Skeletal muscle satellite cell (primary cell): ENCODE results near the gene TTC28.

Experiments
- H3K27me3 ChIP-seq: 2 replicates; pipeline ENCODE4 v1.7.0; 2013; ENCODE audit warnings: low read length; ENCODE audit not compliant: control insufficient read depth, insufficient read depth
- H3K36me3 ChIP-seq: 2 replicates; pipeline ENCODE4 v1.7.0; 2013; ENCODE audit warnings: mild to moderate bottlenecking, control low read depth, low read length; ENCODE audit not compliant: insufficient read depth
- H3K4me1 ChIP-seq: 2 replicates; pipeline ENCODE4 v1.7.0; 2013; ENCODE audit warnings: low read length; ENCODE audit not compliant: control insufficient read depth, insufficient read depth
- H3K4me2 ChIP-seq: 2 replicates; pipeline ENCODE4 v1.7.0; 2013; ENCODE audit warnings: mild to moderate bottlenecking, low read length
- H3K4me3 ChIP-seq: 2 replicates; pipeline ENCODE4 v1.7.0; 2013; ENCODE audit warnings: low read length
- H3K9ac ChIP-seq: 2 replicates; pipeline ENCODE4 v1.7.0; 2013; ENCODE audit warnings: mild to moderate bottlenecking, low read depth, low read length, moderate library complexity
- H3K9me3 ChIP-seq: replicated peaks from 2 replicates; pipeline ENCODE4 v1.7.0; 2013; ENCODE audit warnings: mild to moderate bottlenecking, control low read depth, low read length

Gene TTC28

DNA sequence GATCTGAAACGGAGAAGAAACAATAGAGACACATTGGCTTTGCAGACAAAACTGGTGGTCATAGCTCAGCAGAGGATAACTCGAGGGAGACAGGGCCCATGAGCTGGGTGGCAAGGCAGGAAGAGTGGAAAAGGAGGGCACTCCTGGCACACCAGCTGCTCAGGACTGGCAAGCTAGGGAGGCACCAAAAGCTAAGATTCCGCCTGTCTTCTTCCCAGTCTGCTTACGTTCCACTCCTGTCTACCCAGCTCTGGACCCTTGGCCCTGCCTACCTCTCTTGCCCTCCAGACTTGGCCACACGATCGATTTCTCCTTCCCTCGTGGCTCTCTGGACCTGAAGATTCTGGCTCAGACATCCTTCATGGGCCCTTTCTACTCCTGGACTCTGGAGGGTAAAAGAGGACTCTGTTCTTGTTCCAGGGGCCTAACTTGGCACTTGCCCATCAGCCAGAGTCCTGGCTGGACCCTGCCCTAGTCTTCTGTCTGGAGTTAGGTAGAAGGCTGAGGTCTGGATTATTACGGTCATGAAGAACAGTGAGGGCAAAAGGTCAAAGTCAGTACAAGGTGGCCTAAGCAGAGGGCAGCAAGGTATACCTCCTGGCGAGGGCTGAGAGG lies 645.4 kb downstream of the TTC28 start:
- peaks cover 17% of the 10 kb centered on the region for H3K4me1 ChIP-seq
- H3K9me3 ChIP-seq = no peaks in the 10 kb centered on the region
- no peak overlapping the region for H3K9ac ChIP-seq
- no peak overlapping the region for H3K4me3 ChIP-seq
- no peak overlapping the region for H3K4me2 ChIP-seq
- H3K36me3 ChIP-seq = no peaks in the 10 kb centered on the region
- no peaks in the 10 kb centered on the region for H3K27me3 ChIP-seq

- Histone ChIP-seq H3K9me3 (no peaks in the 10 kb centered on the region), H3K4me3 (no peak overlapping the region), H3K36me3 (no peaks in the 10 kb centered on the region), H3K27me3 (no peaks in the 10 kb centered on the region), H3K4me2 (no peak overlapping the region), H3K9ac (no peak overlapping the region), H3K4me1 (peaks cover 23% of the 10 kb centered on the region)
Measured at GRCh38 chr22:28032861-28033260, 646.8 kb downstream of the TTC28 start.

DNA sequence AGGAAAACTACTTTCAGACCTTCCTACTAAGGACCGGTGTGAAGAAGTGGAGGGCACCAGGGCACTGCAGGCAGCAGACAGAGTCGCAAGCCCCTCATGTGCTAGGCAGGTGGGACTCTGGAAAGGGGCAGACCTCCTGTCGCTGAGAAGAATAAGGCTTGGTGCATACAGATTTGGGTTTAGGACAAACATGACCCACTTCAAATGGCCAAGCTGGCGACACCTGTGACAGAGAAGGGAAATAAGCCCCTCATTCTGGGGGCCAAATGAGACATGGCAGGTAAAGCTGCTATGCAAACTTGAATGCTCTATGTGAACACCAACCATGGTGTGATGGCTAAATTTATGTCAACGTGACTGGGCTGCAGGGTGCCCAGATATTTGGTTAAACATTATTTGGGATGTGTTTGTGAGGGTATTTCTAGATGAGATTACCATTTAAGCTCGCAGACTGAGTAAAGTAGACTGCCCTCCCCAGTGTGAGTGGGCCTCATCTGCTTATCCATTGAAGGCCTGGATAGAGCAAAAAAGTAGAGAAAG lies 648.2 kb downstream of the TTC28 start:
- Histone ChIP-seq H3K4me2 (no peak overlapping the region), H3K4me1 (peaks cover 23% of the 10 kb centered on the region), H3K9me3 (no peaks in the 10 kb centered on the region), H3K9ac (no peak overlapping the region), H3K36me3 (no peaks in the 10 kb centered on the region), H3K4me3 (no peak overlapping the region), H3K27me3 (no peaks in the 10 kb centered on the region)

DNA sequence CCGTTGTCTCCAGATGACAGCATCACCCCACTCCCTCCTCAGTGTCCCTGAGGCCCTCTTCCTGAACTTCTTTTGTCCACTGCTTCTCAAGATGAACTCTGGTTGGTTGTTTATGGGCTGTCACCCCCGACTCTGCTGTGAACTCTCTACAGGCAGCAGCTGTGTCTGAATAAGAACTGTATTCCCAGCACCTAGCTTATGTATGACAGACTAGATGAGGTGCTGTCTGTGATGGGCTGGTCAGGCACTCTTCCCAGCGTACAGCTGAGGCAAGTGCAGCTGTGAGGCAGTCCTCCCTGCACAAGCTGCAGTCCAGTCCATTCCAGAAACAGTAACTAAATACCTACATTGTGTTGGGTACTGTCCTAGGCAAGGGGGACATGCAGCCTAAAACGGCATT lies 649.2 kb downstream of the TTC28 start:
- Histone ChIP-seq H3K27me3 (no peaks in the 10 kb centered on the region), H3K9me3 (no peaks in the 10 kb centered on the region), H3K36me3 (no peaks in the 10 kb centered on the region), H3K4me3 (no peak overlapping the region), H3K9ac (no peak overlapping the region), H3K4me2 (no peak overlapping the region), H3K4me1 (peaks cover 23% of the 10 kb centered on the region)

DNA sequence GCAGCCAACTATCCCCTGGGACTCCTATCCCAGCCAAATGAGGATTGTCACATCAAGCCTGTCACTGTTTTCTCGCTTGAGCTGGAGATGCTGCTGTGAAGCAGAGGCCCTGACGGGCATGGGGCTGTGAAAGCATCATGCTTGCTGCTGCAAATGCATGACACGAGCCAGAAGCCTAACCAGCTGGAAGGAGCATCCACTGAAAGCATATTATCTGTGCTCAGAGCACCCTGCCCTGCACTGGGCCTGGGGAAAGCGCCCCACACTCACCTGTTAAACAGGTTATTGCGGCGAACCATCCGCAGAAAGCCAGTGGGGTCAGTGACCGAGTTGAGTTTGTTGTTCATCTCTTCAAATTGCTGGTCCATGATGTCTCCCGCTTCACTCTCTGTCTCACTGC lies 649.7 kb downstream of the TTC28 start:
- Histone ChIP-seq H3K36me3 (no peaks in the 10 kb centered on the region), H3K9me3 (no peaks in the 10 kb centered on the region), H3K27me3 (no peaks in the 10 kb centered on the region), H3K4me3 (no peak overlapping the region), H3K4me2 (no peak overlapping the region), H3K4me1 (peaks cover 20% of the 10 kb centered on the region), H3K9ac (no peak overlapping the region)

DNA sequence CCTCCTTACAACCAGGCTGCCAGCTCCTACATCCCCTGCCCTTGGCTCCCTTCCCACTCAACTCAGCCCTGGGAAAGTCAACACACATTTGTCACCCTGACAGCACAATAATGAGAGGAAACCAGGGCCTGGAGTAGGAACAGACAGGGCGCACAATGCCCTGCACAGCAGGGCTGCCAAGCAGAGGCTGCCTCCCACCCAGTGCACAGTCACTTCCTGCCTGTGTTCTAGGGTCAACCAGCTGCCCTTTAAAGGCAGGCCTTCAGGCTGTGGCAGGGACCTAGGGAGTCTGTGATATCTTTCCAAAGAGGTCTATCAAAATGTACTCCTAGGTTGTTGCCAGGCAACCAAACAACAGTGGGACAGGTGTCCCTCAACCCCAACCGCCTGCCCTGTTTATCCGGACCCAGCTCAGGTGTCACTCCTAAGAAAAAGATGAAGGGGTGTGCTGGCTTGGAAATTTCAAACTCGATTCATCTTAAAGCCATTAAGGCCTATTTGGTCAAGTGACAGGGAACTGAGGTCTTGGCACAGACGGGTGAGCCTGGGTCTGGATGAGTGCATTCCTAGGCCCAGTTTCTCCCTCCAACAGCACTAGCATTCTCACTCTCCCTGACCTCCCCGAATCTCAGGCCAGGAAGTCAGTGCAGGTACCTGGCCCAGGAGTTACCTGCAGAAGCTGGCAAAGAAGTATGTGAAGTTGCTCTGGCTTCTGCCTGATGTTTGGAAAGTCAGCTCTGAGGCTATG lies 650.3 kb downstream of the TTC28 start:
- H3K9me3 ChIP-seq = no peaks in the 10 kb centered on the region

GRCh38 chr22:28027453-28028448 lies 651.9 kb downstream of the TTC28 start:
- no peaks in the 10 kb centered on the region for H3K9me3 ChIP-seq
- peaks cover 11% of the 10 kb centered on the region for H3K4me1 ChIP-seq
- no peaks in the 10 kb centered on the region for H3K36me3 ChIP-seq
- H3K9ac ChIP-seq = no peak overlapping the region
- H3K27me3 ChIP-seq = no peaks in the 10 kb centered on the region
- no peak overlapping the region for H3K4me3 ChIP-seq
- H3K4me2 ChIP-seq = no peak overlapping the region

More for the DNA sequence above, 650.3 kb downstream of the TTC28 start:
- Histone ChIP-seq H3K9ac (no peak overlapping the region), H3K4me1 (peaks cover 15% of the 10 kb centered on the region), H3K4me3 (no peak overlapping the region), H3K27me3 (no peaks in the 10 kb centered on the region), H3K4me2 (no peak overlapping the region), H3K36me3 (no peaks in the 10 kb centered on the region)

GRCh38 chr22:28025866-28026575 lies 653.6 kb downstream of the TTC28 start:
- H3K9ac ChIP-seq = no peak overlapping the region
- H3K36me3 ChIP-seq = no peaks in the 10 kb centered on the region
- no peaks in the 10 kb centered on the region for H3K27me3 ChIP-seq
- no peak overlapping the region for H3K4me2 ChIP-seq
- H3K9me3 ChIP-seq = no peaks in the 10 kb centered on the region
- H3K4me3 ChIP-seq = no peak overlapping the region
- H3K4me1 ChIP-seq = peaks cover 11% of the 10 kb centered on the region

DNA sequence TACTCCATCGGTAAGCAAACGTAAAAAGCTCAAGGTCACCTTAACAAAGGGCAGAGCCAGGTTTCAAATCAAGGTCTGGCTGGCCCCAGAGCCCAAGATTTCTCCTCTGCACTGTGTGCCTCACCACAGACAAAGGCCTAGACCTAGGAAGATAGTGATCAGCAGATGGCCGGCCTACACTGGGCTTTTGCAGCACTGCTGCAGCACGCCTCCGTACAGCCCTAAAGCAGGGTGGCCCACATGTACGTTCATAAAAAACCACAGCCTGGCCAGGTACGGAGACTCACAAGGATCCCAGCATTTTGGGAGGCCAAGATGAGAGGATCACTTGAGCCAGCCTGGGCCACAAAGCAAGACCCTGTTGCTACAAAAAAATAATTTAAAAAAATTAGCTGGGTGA lies 654.3 kb downstream of the TTC28 start:
- Histone ChIP-seq H3K4me3 (no peak overlapping the region), H3K4me2 (no peak overlapping the region), H3K27me3 (no peaks in the 10 kb centered on the region), H3K9me3 (no peaks in the 10 kb centered on the region), H3K4me1 (peaks cover 17% of the 10 kb centered on the region), H3K9ac (no peak overlapping the region), H3K36me3 (no peaks in the 10 kb centered on the region)

GRCh38 chr22:28024422-28024888 lies 655.2 kb downstream of the TTC28 start:
- Histone ChIP-seq H3K27me3 (no peaks in the 10 kb centered on the region), H3K36me3 (no peaks in the 10 kb centered on the region), H3K4me3 (no peak overlapping the region), H3K4me1 (peaks cover 23% of the 10 kb centered on the region), H3K9me3 (no peaks in the 10 kb centered on the region), H3K4me2 (no peak overlapping the region), H3K9ac (no peak overlapping the region)
